Endothelial cell of umbilical vein (primary cell): ENCODE results near the gene XYLT1.

Source experiments
- EZH2 ChIP-seq: IDR thresholded peaks from 2 replicates; pipeline ENCODE4 v1.6.1; 2012; ENCODE audit warnings: borderline replicate concordance, low read depth, mild to moderate bottlenecking, moderate library complexity, low read length, inconsistent platforms; ENCODE audit not compliant: severe bottlenecking
- FOS ChIP-seq: IDR thresholded peaks from 2 replicates; pipeline ENCODE4 v1.6.1; 2011; ENCODE audit warnings: mild to moderate bottlenecking, low read length, moderate library complexity, borderline replicate concordance; ENCODE audit not compliant: insufficient read depth
- GATA2 ChIP-seq: IDR thresholded peaks from 2 replicates; pipeline ENCODE4 v1.7.0; 2011; ENCODE audit warnings: low read depth, mild to moderate bottlenecking, moderate library complexity, mixed read lengths, low read length; ENCODE audit not compliant: insufficient read length, insufficient read depth
- POLR2A ChIP-seq: IDR thresholded peaks from 2 replicates; pipeline ENCODE4 v1.6.1; 2012; ENCODE audit warnings: low read depth, mild to moderate bottlenecking, control low read depth, low read length
- TF ChIP-seq, protein P1 (sequence below), 2 donors: IDR thresholded peaks; 1 replicate in 1 of 2; 2 replicates in 1 of 2; pipeline ENCODE4 v1.5.1; 2011; ENCODE audit warnings: low read length in 2 of 2, mild to moderate bottlenecking in 2 of 2, moderate library complexity in 2 of 2, control low read depth in 1 of 2, inconsistent platforms in 1 of 2, low read depth in 1 of 2; ENCODE audit not compliant: insufficient read depth in 1 of 2; ENCODE audit errors: extremely low read depth in 1 of 2
- TF ChIP-seq, protein P2 (sequence below): IDR thresholded peaks from 2 replicates; pipeline ENCODE4 v1.6.1; 2011; ENCODE audit not compliant: insufficient read depth, insufficient read length

DNA sequence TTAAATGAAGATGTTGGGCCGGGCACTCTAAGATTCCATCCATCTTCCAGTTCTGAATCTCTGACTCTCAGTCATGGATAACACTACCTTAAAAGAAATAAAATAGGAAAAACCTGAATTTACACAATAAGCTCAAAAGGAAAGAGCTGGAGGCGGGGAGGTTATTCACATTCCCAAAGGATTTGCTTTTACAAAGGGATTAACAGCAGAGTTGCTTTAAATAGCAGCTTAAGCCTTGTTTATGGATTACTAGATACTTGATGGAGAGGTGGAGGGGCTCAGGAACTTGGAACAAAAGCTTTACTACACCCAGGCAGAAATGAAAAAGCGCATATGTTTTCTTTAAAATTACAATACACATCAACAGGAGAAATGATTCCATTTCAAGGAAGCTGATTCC, 84.5 kb downstream of the XYLT1 start:
- TF ChIP-seq, protein P1, sequence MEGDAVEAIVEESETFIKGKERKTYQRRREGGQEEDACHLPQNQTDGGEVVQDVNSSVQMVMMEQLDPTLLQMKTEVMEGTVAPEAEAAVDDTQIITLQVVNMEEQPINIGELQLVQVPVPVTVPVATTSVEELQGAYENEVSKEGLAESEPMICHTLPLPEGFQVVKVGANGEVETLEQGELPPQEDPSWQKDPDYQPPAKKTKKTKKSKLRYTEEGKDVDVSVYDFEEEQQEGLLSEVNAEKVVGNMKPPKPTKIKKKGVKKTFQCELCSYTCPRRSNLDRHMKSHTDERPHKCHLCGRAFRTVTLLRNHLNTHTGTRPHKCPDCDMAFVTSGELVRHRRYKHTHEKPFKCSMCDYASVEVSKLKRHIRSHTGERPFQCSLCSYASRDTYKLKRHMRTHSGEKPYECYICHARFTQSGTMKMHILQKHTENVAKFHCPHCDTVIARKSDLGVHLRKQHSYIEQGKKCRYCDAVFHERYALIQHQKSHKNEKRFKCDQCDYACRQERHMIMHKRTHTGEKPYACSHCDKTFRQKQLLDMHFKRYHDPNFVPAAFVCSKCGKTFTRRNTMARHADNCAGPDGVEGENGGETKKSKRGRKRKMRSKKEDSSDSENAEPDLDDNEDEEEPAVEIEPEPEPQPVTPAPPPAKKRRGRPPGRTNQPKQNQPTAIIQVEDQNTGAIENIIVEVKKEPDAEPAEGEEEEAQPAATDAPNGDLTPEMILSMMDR (IDR thresholded peaks at IDR 0.05; ENCODE audit: extremely low read depth in 1 of 2, insufficient read depth in 1 of 2, low read depth in 1 of 2, low read length in 2 of 2) = no peak
- TF ChIP-seq EZH2 (no peak), FOS (no peak), POLR2A (no peak), GATA2 (no peak)
- TF ChIP-seq, protein P2, sequence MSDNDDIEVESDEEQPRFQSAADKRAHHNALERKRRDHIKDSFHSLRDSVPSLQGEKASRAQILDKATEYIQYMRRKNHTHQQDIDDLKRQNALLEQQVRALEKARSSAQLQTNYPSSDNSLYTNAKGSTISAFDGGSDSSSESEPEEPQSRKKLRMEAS = no peak
